GM12878 (cell line): ENCODE measurements around the gene GPC2. TPM values are rescaled to one million over a fixed set of nuclear protein-coding genes. Genes with fewer than 3 reads are reported as not detected.
A peak's percentile ranks its signal among the peaks of the same experiment; 100 is the strongest.

ENCODE experiments used
- ATAC-seq: fragments of 200-7000 bp; cut with Tn5 transposase; 3 replicates; pipeline ENCODE4 v1.9.1; 2020; ENCODE audit warnings: mild to moderate bottlenecking, moderate library complexity
- BruUV-seq: library from RNA; stranded (reverse); fragments of 400-500 nt; replicated peaks from 2 replicates; lab custom pipeline; 2021; lab: Mats Ljungman, UMichigan
- CTCF ChIA-PET: fragments of 300-600 bp; sonication (Branson Sonifier 250); formaldehyde crosslinking; extraction: SDS; loops from one replicate; lab custom pipeline; 2021; ENCODE audit warnings: inconsistent platforms; lab: Yijun Ruan, JAX
- POLR2A ChIA-PET: fragments of 350-600 bp; formaldehyde crosslinking; extraction: SDS; loops from one replicate; lab custom pipeline; 2021; ENCODE audit warnings: inconsistent platforms; lab: Charles Lee
- RAD21 ChIA-PET: fragments of 300-600 bp; sonication (Branson Sonifier 250); formaldehyde crosslinking; loops from one replicate; lab custom pipeline; 2023; ENCODE audit warnings: antibody characterized with exemption; ENCODE audit not compliant: unreplicated experiment; lab: Charles Lee
- SMC1A ChIA-PET: fragments of 300-600 bp; sonication (Branson Sonifier 250); formaldehyde crosslinking; loops from one replicate; lab custom pipeline; 2023; ENCODE audit not compliant: unreplicated experiment, uncharacterized antibody; lab: Charles Lee
- DNase-seq: peaks from one replicate; pipeline ENCODE4 v3.0.0-alpha.2; 2011; ENCODE audit warnings: low read depth, low spot score
- FAIRE-seq: peaks from 3 replicates; lab custom pipeline; 2011; peaks lifted over from hg19 to GRCh38; lab: Jason Lieb, UNC
- H2AFZ ChIP-seq: 2 replicates; pipeline ENCODE4 v1.6.0; 2011; ENCODE audit warnings: low read depth, low read length, control low read depth; ENCODE audit not compliant: control insufficient read depth
- H3K27ac ChIP-seq: 2 replicates; pipeline ENCODE4 v1.5.1; 2011; ENCODE audit warnings: control low read depth; ENCODE audit not compliant: control insufficient read depth, insufficient read depth
- H3K27me3 ChIP-seq, 2 experiments: replicated peaks in 1 of 2; 2 replicates each; pipeline versions ENCODE4 v1.6.0 to v1.6.1; 2011; ENCODE audit warnings: low read length in 1 of 2; ENCODE audit not compliant: control insufficient read depth in 2 of 2, insufficient read depth in 2 of 2
- H3K36me3 ChIP-seq, 2 experiments: 2 replicates each; pipeline ENCODE4 v1.5.1; 2011; ENCODE audit warnings: low read length in 1 of 2; ENCODE audit not compliant: control insufficient read depth in 2 of 2, insufficient read depth in 2 of 2
- H3K4me1 ChIP-seq: 2 replicates; pipeline ENCODE4 v1.6.1; 2011; ENCODE audit warnings: mild to moderate bottlenecking, low read length, moderate library complexity, mixed read lengths; ENCODE audit not compliant: control insufficient read depth, insufficient read depth
- H3K4me2 ChIP-seq: 2 replicates; pipeline ENCODE4 v1.6.0; 2011; ENCODE audit warnings: control low read depth; ENCODE audit not compliant: control insufficient read depth, insufficient read depth
- H3K4me3 ChIP-seq: fragments of 200-600 bp; sonication (generic); 2 replicates; pipeline ENCODE4 v1.5.1; 2016
- H3K79me2 ChIP-seq: 2 replicates; pipeline ENCODE4 v1.6.0; 2011; ENCODE audit warnings: low read length; ENCODE audit not compliant: control insufficient read depth, insufficient read depth
- H3K9ac ChIP-seq: 2 replicates; pipeline ENCODE4 v1.8.0; 2011; ENCODE audit warnings: low read length, control low read depth, mixed read lengths; ENCODE audit not compliant: control insufficient read depth, insufficient read depth
- H3K9me3 ChIP-seq: replicated peaks from 3 replicates; pipeline ENCODE4 v1.5.1; 2011; ENCODE audit warnings: mild to moderate bottlenecking, low read length; ENCODE audit not compliant: control insufficient read depth, insufficient read depth
- H4K20me1 ChIP-seq: 2 replicates; pipeline ENCODE4 v1.6.0; 2011; ENCODE audit not compliant: control insufficient read depth, insufficient read depth
- ASH2L ChIP-seq: fragments of 300-600, 200-600 bp; sonication (generic); IDR thresholded peaks from 2 replicates; pipeline ENCODE4 v1.6.1; 2017; ENCODE audit warnings: low read depth, mild to moderate bottlenecking, borderline replicate concordance
- CUX1 ChIP-seq: IDR thresholded peaks from 2 replicates; pipeline ENCODE4 v1.6.1; 2012; ENCODE audit warnings: improper control_type of control experiment, low read depth, low read length; ENCODE audit not compliant: insufficient replicate concordance
- HDGF ChIP-seq: fragments of 450-650 bp; IDR thresholded peaks from 2 replicates; pipeline ENCODE4 v1.6.1; 2016; ENCODE audit warnings: antibody characterized with exemption
- JUNB ChIP-seq: IDR thresholded peaks from 2 replicates; pipeline ENCODE4 v1.6.1; 2016; ENCODE audit warnings: antibody characterized with exemption, mild to moderate bottlenecking
- MLLT1 ChIP-seq: fragments of 450-650 bp; IDR thresholded peaks from 2 replicates; pipeline ENCODE4 v1.6.1; 2016; ENCODE audit warnings: mild to moderate bottlenecking
- PML ChIP-seq: IDR thresholded peaks from 2 replicates; pipeline ENCODE4 v1.6.1; 2012; ENCODE audit warnings: low read length, inconsistent platforms
- POLR2A ChIP-seq: IDR thresholded peaks from 2 replicates; pipeline ENCODE4 v1.6.1; 2011; ENCODE audit warnings: low read depth, mild to moderate bottlenecking, low read length
- TBL1XR1 ChIP-seq: IDR thresholded peaks from 2 replicates; pipeline ENCODE4 v1.6.1; 2012; ENCODE audit warnings: low read depth, low read length, improper control_type of control experiment
- ZNF687 ChIP-seq: fragments of 450-650 bp; IDR thresholded peaks from 2 replicates; pipeline ENCODE4 v1.6.1; 2017; ENCODE audit warnings: mild to moderate bottlenecking, moderate library complexity
- ZSCAN29 ChIP-seq: fragments of 450-650 bp; IDR thresholded peaks from 2 replicates; pipeline ENCODE4 v1.6.1; 2017; ENCODE audit warnings: mild to moderate bottlenecking, moderate library complexity
- WGBS: methylation state at CpG from one replicate; pipeline ENCODE4 v1.1.6; 2016; ENCODE audit warnings: low lambda C conversion rate; ENCODE audit not compliant: insufficient replicate concordance, insufficient coverage; ENCODE audit errors: missing lambda C conversion rate; 5-methylcytosine and 5-hydroxymethylcytosine counted together
- in situ Hi-C: fragments of 300-500 bp; cut with MboI; formaldehyde crosslinking; loops from 9 replicates; pipeline ENCODE4 v1.14.3; 2018; ENCODE audit warnings: mixed read lengths
- intact Hi-C: fragments of 100-400 bp; cut with micrococcal nuclease; formaldehyde crosslinking; loops from one replicate; pipeline ENCODE4 v1.14.2; 2022; ENCODE audit not compliant: unreplicated experiment
- polyA plus RNA-seq, 11 experiments: library from polyadenylated mRNA; depleted of rRNA in 4 of 11; unstranded in 6 of 11; stranded (reverse) in 5 of 11; fragments of >200 nt; fragmentation: Nextera tagmentation in 4 of 11; fragmentation: Illumina TruSeq in 1 of 11; extraction: Ambion mirVana in 4 of 11; extraction: Trizol in 1 of 11; gene quantifications; 1 replicate in 1 of 11; 2 replicates in 10 of 11; pipeline versions ENCODE4 v1.2.1 to v1.2.3, GENCODE V29; 2011 to 2016; ENCODE audit warnings: inconsistent platforms in 2 of 11, missing spikeins in 2 of 11, low read depth in 1 of 11
- total RNA-seq, 4 experiments: library from RNA; depleted of rRNA in 3 of 4; stranded (reverse); fragments of >200 nt in 3 of 4; fragmentation: Illumina TruSeq in 1 of 4; extraction: Trizol in 1 of 4; gene quantifications; 2 replicates each; pipeline versions ENCODE4 v1.2.1 to v1.2.3, GENCODE V29; 2013 to 2021
- TF ChIP-seq, protein P1 (sequence below): fragments of 450-650 bp; IDR thresholded peaks from 2 replicates; pipeline ENCODE4 v1.6.1; 2017; ENCODE audit warnings: mild to moderate bottlenecking

The GPC2 gene
- total and polyA plus RNA-seq, 10 of the 15 experiments (the other 5 are each of a cell fraction or from before 2014, with no cell fraction given) = 0.19 to 6.3 (median 0.77) TPM

- intact Hi-C loops = loop anchor here (2.0 to 5.0 kb wide), 3 partner anchors 29 to 72 kb away; partner anchors contain the start of genes GPC2, LAMTOR4 and STAG3
- no peak for TF ChIP-seq TBL1XR1
- TF ChIP-seq PML = no peak
- TF ChIP-seq ZNF687 = 0 out of 2 replicates have a peak, but pooled peaks have one; percentile 28
- TF ChIP-seq HDGF = peak; percentile 86; the same call in 1 of the 2 replicates
- TF ChIP-seq, protein P1, sequence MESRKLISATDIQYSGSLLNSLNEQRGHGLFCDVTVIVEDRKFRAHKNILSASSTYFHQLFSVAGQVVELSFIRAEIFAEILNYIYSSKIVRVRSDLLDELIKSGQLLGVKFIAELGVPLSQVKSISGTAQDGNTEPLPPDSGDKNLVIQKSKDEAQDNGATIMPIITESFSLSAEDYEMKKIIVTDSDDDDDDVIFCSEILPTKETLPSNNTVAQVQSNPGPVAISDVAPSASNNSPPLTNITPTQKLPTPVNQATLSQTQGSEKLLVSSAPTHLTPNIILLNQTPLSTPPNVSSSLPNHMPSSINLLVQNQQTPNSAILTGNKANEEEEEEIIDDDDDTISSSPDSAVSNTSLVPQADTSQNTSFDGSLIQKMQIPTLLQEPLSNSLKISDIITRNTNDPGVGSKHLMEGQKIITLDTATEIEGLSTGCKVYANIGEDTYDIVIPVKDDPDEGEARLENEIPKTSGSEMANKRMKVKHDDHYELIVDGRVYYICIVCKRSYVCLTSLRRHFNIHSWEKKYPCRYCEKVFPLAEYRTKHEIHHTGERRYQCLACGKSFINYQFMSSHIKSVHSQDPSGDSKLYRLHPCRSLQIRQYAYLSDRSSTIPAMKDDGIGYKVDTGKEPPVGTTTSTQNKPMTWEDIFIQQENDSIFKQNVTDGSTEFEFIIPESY = no peak
- no peak for TF ChIP-seq ZSCAN29
- TF ChIP-seq ASH2L = no peak
- TF ChIP-seq JUNB = no peak
- peak; percentile 35; the same call in 1 of the 2 replicates for TF ChIP-seq MLLT1
- no peak for TF ChIP-seq CUX1
- TF ChIP-seq POLR2A = peak; percentile 39; the same call in 1 of the 2 replicates
These were observed 42.1 kb upstream of the GPC2 start for GRCh38 chr7:100219271-100219737.

More at GRCh38 chr7:100219271-100219737, 42.1 kb upstream of the GPC2 start:
- no peaks in the 10 kb centered on the region for H3K9me3 ChIP-seq
- H3K4me1 ChIP-seq = peaks cover 59% of the 10 kb centered on the region
- peaks cover 52% of the 10 kb centered on the region for H3K79me2 ChIP-seq
- H3K9ac ChIP-seq = peak overlapping the region; percentile 87
- 87% methylated on average over 10 of the region's 10 CpGs for WGBS
- H3K36me3 ChIP-seq = peaks cover 5 to 7% of the 10 kb centered on the region in 2 experiments; a peak in 3 of 4 replicates
- H3K27ac ChIP-seq = peak overlapping the region; percentile 99
- ChIA-PET RAD21 (interaction anchor here (0.7 to 3.5 kb wide), 5 partner anchors 8 to 87 kb away, joined by 3 to 14 read pairs (median 3); partner anchors contain the start of genes GAL3ST4 and LAMTOR4), POLR2A (interaction anchor here (1.6 to 4.6 kb wide), 3 partner anchors 9 to 72 kb away, joined by 5 to 25 read pairs (median 6); no protein-coding TSS in a partner anchor), SMC1A (interaction anchor here (1.0 to 14.7 kb wide), 8 partner anchors 9 to 189 kb away, joined by 3 to 140 read pairs (median 7); no protein-coding TSS in a partner anchor), CTCF (interaction anchor here (0.5 to 8.3 kb wide), 7 partner anchors 10 to 1486 kb away, joined by 3 to 113 read pairs (median 7); no protein-coding TSS in a partner anchor)
- H3K27me3 ChIP-seq = no peaks in the 10 kb centered on the region
- no peak overlapping the region for H2AFZ ChIP-seq
- BruUV-seq = no TSS peak
- FAIRE-seq = no peak
- ATAC-seq = no peak
- no peak for DNase-seq
- H3K4me2 ChIP-seq = peak overlapping the region; percentile 88
- no peaks in the 10 kb centered on the region for H4K20me1 ChIP-seq
- H3K4me3 ChIP-seq = peak overlapping the region; percentile 63
- in situ Hi-C loops = no loop called here
